Suppressor macrophage treated with lipopolysaccharide for 1 hour (primary cell): ENCODE data around the gene TIMM13.
A peak's percentile ranks its signal among the peaks of the same experiment; 100 is the strongest.
"Not testable (repeated sequence)": the region's sequence is repeated elsewhere in the genome, so short reads cannot be mapped to it uniquely, and the experiment has no call there.

Experiments used
- DNase-seq, 3 donors: peaks; one replicate each; pipeline ENCODE4 v3.0.0-alpha.2; 2020 to 2022

TIMM13 gene

DNA sequence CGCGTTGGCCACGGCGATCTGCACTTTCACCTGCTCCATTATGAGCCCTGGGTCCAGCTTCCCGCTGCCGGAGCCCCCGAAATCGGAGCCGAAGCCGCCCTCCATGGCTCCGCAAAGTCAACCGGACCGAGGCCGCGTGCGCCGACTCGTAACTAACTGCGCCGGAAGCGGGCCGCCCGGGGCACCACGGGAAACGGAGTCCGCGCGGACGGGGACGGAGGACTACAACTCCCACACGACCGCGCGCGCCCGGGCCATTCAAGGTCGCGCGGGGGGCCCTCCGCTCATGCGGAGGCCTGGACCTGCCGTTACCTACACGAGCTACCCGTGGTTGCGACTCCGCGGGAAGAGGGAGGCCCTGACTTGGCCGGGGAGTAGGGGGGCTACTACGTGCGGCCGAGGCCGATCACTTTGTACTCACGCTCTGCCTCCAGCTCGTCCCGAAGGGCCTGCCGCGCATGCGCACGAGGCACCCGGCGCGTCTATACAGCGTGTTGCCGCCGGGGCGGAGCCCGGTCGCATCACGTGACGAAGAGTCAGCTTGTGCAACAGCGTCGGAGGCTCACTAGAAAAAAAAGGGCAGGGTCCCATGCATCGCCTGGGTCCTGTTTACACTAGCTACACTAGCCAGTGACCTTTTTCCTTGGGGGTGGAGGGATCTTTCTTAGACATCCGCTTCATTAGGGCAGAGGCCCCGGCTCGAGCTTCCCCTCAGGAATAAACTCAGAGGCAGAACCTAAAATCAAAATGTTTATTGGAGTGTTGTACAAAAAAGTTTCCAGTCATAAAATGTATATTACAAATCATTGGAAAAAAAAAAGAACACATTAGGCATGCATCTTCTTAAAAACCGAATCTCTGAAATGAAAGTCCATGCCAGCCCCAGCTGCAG lies at the start of gene TIMM13:
TSS of gene TIMM13 (minus strand) at position 158 of the 892 bp plus-strand sequence. CDS start at position 105, 53 bp downstream.
- DNase-seq = peak; percentile 98 to 99 (median 99)

DNA sequence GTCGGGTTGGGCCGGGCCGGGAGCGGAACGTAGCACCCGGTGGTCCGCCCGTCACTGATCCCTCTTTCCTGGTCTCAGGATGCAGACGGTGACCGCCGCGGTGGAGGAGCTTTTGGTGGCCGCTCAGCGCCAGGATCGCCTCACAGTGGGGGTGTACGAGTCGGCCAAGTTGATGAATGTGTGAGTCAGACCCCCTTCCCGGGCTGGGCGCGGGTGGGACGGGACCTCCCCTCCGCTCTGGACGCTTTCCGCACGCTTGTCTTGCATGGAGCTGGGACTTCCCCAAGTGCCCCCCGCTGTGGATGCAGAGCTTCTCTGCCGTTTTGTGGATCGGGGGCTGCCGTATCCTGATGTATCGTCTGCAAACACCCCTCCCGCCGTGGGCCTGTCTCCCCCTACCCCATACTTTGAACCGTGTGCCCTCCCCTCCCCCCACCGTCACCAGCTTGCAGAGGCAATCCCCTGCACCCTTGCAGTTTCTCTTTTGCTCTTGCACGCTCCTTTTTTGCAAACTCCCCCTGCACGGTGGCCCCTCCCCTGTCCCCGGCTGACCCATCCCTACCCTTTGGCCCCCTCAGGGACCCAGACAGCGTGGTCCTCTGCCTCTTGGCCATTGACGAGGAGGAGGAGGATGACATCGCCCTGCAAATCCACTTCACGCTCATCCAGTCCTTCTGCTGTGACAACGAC lies 49.2 kb upstream of the TIMM13 start:
- peak; percentile 83 to 91 (median 90) for DNase-seq

- DNase-seq = peak; percentile 99 to 100 (median 99)
These were observed 48.5 kb upstream of the TIMM13 start, which contains the start of gene GADD45B for GRCh38 chr19:2475702-2476450. GADD45B (plus strand) TSS chr19:2476127; CDS start chr19:2476359, 232 bp downstream.

- DNase-seq = peak in 2 of 3 donors; percentile 54 to 75
These were observed 47.8 kb upstream of the TIMM13 start for GRCh38 chr19:2475018-2475701.

DNA sequence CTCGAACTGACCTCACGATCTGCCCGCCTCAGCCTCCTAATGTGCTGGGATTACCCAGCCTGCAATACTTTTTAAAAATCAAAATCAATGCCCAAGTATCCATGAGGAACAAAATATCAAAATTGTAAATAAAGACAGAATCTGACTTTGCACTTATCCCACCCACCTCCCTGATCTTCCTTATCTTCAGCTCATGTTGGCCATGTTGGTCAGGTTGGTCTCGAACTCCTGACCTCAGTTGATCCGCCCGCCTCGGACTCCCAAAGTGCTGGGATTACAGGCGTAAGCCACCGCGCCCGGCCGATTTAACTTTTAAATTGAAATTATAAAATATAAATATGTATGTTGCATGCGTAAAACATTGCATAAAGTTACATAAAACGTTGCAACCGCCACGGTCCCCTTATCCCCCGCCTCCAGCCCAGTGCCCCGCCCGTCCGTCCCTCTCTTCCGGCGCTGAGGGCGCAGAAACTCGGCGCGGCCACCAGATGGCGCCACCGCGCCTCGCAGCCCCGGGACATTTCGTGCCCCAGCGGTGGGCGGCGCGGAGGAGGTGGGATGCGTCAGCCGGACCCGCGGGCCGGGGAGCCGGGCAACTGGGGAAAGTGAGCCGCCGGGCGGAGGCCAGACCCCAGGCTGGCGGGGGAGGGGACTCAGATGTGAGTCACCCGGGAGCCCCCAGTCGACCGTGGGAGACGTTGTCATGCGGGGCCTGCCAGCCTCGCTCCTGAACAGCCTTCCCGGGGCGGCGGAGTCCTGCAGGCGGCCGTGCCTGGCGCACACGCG lies 47.0 kb upstream of the TIMM13 start:
- DNase-seq = peak; percentile 99 to 100 (median 99)

DNA sequence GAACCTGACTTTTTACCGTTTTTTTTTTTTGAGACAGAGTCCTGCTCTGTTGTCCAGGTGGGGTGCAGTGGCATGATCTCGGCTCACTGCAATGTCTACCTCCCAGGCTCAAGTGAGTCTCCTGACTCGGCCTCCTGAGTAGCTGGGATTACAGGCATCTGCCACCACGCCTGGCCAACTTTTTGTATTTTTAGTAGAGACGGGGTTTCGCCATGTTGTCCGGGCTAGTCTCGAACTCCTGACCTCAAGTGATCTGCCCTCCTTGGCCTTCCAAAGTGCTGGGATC lies 42.5 kb upstream of the TIMM13 start:
- DNase-seq = not testable (repeated sequence)

DNA sequence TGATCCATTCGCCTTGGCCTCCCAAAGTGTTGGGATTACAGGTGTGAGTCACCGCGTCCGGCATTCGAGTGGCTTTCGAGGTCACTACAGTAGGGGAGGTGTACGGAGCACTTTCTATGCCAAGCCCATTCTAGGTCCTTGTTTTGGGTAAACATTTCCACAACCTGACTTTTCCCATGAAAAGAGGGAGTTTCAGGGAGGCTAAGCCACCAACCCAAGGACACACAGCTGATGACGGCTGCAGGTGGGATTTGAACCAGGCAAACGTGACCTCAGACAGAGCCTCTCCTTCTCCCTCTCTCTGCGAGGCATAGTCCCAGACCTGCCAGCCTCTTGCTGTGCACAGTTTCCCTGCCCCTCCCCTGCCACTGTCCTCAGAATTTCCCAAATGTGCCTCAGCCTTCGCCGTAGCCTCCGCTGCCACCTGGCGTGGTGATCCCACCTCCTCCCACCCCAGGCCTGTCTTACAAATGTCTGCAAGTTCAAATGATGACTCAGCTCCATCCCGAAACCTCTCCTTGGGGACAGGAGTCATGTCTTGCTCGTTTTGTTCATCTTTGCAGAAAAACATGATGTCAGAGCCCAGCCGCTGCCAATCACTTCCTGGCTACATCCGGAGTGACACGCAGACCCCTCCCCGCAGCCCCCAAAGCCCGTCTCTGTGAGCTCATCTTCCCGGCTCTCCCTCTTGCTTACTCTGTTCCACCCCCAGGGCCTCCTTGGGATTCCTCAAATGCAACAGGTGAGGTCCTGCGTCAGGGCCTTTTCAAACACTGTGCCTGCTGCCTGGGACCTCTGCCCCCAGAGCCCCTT lies 41.9 kb upstream of the TIMM13 start:
- DNase-seq = peak; percentile 65 to 74 (median 66)

DNA sequence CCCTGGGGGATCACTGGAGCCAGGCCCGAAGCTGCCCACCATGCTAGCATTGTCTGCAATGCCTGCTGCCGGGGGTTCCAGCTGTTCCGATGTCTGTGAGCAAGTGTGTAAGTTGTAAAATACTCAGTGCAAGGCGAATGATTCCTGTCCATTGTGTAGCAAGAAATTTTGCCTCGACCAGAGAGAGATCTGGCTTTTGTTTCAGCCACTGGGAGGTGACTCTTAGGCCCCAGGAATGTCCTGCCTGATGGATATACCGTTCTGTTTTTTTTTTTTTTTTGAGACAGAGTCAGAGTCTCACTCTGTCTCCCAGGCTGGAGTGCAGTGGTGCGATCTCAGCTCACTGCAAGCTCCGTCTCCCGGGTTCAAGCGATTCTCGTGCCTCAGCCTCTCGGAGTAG lies 41.2 kb upstream of the TIMM13 start:
- DNase-seq = no peak

DNA sequence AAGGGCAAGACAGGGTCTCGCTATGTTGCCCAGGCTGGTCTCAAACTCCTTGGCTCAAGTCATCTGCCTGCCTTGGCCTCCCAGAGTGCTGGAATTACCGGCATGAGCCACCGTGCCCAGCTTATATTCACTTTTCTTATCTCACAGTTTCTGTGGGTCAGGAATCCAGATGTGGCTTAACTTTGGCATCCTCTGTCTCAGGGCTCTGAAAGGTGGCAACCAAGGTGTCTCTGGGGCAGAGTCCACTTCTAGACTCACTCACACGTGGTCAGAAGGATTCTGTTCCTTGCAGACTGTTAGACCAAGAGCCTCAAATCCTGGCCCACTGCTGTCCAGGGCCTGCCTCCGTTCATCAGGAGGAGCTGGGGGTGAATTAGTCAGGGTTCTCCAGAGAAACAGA lies 37.0 kb upstream of the TIMM13 start:
- DNase-seq = peak in 1 of 3 donors; percentile 14

GRCh38 chr19:2463694-2464093 lies 36.3 kb upstream of the TIMM13 start:
- not testable (repeated sequence) for DNase-seq

GRCh38 chr19:2462635-2463421 lies 35.4 kb upstream of the TIMM13 start:
- peak in 1 of 3 donors; percentile 14 for DNase-seq

DNA sequence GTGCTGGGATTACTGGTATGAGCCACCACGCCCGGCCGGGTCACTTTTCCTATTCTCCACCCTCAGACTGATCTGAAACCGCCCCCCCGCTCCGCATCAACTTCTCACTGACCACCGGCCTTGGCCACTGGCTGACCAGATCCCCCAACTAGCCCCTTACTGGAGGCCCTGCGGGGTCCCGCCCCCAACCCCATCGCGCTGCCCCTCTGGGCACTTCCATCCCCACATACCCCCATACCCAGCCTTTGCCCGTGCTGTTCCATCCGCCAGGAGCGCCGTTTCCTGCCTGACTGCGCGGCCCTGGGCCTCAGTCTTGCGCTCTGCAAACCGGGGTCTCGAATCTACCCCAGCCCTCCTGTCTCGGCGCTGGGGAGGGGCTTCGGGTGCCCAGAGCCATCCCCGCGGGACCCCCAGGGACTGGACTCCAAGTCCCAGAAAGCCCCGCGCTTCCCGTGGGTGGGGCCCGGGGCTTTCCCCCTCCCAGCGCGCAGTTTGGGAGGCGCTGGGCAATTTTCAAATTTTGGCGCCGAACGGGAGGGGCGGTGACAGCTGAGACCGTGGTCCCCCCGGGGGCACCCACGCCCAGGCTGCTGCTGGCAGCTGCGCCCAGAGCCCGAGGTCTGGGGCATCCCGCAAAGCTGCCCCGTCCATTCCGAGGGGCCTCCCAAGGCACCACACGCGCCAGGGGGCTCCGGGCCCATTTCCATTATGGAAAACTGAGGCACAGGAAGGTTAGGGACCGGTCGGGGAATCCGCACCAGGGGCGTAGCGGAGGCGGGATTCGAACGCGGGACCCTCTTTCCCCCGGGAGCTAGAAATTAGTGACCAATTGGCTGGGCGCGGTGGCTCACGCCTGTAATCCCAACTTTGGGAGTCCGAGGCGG lies 34.6 kb upstream of the TIMM13 start:
- peak; percentile 65 to 86 (median 69) for DNase-seq

GRCh38 chr19:2460245-2460644 lies 32.9 kb upstream of the TIMM13 start:
- DNase-seq = no peak

DNA sequence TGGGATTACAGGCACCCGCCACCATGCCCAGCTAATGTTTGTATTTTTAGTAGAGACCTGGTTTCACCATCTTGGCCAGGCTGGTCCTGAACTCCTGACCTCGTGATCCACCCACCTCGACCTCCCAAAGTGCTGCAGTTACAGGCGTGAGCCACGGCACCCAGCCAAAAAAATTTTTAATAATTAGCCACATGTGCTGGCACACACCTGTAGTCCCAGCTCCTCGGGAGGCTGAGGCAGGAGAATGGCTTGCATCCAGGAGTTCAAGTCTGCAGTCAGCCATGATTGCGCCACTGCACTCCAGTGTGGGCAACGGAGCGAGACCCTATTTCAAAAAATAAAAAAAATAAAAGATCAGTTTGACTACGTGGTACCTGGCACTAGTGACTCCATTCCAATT lies 31.4 kb upstream of the TIMM13 start:
- DNase-seq = not testable (repeated sequence)

GRCh38 chr19:2458054-2458453 lies 30.7 kb upstream of the TIMM13 start:
- DNase-seq = no peak

- no peak for DNase-seq
These were observed 30.1 kb upstream of the TIMM13 start for GRCh38 chr19:2457394-2458037.

GRCh38 chr19:2455851-2456570 lies 28.6 kb upstream of the TIMM13 start:
- peak; percentile 53 to 82 (median 60) for DNase-seq
